Measurements from ENCODE around the gene ASPM.
"Not testable (repeated sequence)": the region's sequence is repeated elsewhere in the genome, so short reads cannot be mapped to it uniquely, and the experiment has no call there.

ASPM gene

GRCh38 chr1:197067457-197067818 is 79.0 kb downstream of the ASPM start:
- no peak for DNase-seq

- no peak for DNase-seq
Measured at GRCh38 chr1:197066719-197067456, 79.6 kb downstream of the ASPM start, which contains the start of gene F13B. Gene F13B (minus strand): TSS chr1:197067260. CDS start chr1:197067223, 37 bp downstream.

- no peak for DNase-seq
Measured at GRCh38 chr1:197066277-197066676, 80.2 kb downstream of the ASPM start.

- DNase-seq = no peak
Measured at GRCh38 chr1:197065559-197065958, 80.9 kb downstream of the ASPM start.

GRCh38 chr1:197063212-197063611 is 83.3 kb downstream of the ASPM start:
- DNase-seq = no peak

GRCh38 chr1:197062692-197063091 is 83.8 kb downstream of the ASPM start:
- no peak for DNase-seq

- DNase-seq = no peak
Measured at GRCh38 chr1:197049100-197049499, 97.4 kb downstream of the ASPM start.

- DNase-seq = peak; percentile 91
Measured at GRCh38 chr1:197042676-197043341, 103.7 kb downstream of the ASPM start.

DNA sequence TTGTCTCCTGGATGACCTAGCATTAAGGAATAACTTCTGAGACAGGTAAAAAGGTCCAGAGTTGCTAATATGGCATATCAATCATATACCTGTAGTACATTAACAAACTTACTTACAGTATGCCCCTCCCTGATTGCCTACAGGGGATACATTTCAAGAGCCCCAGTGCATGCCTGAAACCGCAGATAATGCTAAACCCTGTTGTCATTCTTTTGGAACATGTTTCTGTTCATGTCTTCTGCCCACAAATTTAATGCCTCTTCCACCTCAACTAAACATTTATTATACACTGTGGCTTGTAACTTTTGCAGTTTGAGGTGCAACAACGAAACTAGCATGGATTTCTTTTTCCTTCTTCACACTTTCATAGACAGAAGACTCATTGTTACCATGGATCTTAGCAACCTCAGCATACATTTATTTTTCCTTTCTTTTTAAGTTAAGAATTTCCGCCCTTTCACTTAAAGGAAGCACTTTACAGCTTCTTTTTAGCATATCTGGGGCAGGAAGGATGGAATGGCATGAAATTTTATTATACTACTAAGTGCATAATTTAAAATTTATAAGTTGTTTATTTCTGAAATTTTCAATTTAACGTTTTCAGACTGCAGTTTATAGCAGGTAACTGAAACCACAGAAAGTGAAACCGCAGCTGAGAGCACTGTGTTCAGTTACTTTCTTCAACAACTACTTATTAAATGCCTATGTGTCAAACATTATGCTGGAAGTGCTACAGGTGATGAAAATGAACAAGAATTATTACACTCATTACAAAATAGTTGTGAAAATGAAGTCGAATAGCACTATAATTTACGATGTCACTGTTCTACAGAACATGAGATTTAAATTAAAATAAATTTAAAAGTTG is 104.7 kb downstream of the ASPM start:
- no peak for DNase-seq

DNA sequence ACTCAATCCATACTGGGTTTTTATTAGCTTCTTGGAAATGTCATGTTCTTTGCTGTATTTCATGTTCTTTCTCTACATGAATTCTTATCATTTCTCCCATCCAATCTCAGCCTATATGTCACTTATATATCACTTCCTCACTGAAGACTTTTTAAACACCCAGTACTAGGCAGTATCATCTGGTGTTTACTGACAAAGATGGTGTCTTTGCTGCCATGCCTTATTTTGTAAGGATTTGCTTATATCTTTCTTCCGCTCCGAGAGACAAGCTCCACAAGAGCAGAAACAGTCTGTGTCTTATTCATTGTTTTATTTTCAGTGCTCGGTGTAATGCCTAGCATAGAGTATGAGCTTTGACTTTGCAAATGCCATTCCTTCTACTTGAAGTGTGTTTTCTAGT is 109.6 kb downstream of the ASPM start:
- no peak for DNase-seq

DNA sequence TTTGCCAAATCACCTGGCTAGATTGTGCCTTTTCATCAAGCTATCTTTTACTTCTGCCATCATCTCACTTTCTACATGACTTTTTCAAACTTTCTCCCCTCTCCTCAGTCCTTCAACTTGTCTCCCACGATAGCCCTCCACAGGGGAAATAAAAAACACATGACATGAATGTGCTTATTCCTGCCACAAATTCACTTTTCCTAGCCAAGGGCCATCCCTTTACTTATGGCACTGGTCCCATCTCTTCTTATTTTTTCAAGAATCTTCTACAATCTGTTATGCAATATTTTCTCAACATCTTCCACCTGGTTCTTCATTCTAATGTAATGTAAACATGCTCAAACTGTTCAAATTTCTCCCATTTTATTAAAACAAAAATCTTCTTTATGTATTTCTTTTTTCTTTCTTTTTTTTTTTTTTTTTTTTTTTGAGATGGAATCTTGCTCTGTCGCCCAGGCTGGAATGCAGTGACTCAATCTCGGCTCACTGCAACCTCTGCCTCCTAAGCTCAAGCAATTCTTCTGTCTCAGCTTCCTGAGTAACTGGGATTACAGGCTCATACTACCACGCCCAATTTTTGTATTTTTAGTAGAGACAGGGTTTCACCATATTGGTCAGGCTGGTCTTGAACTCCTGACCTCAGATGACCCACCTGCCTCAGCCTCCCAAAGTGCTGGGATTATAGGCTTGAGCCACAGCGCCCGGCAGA is 111.7 kb downstream of the ASPM start:
- not testable (repeated sequence) for DNase-seq
